WERI-Rb-1 (cell line): ENCODE results near the gene CRCP.
"Not testable (repeated sequence)": the region's sequence is repeated elsewhere in the genome, so short reads cannot be mapped to it uniquely, and the experiment has no call there.

Experiments
- DNase-seq: peaks from one replicate; pipeline ENCODE4 v3.0.0-alpha.2; 2020
- H3K27ac ChIP-seq: fragments of 250-450 bp; sonication (Bioruptor Pico); 2 replicates; pipeline ENCODE4 v1.5.1; 2020; ENCODE audit warnings: mild to moderate bottlenecking, moderate library complexity
- H3K27me3 ChIP-seq: fragments of 250-450 bp; sonication (Bioruptor Pico); 2 replicates; pipeline ENCODE4 v1.5.1; 2021; ENCODE audit warnings: mild to moderate bottlenecking, low read depth, moderate library complexity; ENCODE audit not compliant: insufficient read depth, severe bottlenecking
- H3K36me3 ChIP-seq: fragments of 250-450 bp; sonication (Bioruptor Pico); 2 replicates; pipeline ENCODE4 v1.5.1; 2020; ENCODE audit warnings: mild to moderate bottlenecking, moderate library complexity
- H3K4me3 ChIP-seq: 2 replicates; pipeline ENCODE4 v1.5.1; 2011; ENCODE audit warnings: low read depth, mild to moderate bottlenecking, control low read depth, low read length
- H3K9me3 ChIP-seq: fragments of 250-450 bp; sonication (Bioruptor Pico); 2 replicates; pipeline ENCODE4 v1.5.1; 2021; ENCODE audit warnings: mild to moderate bottlenecking, moderate library complexity; ENCODE audit not compliant: severe bottlenecking
- TF ChIP-seq, protein P1 (sequence below): IDR thresholded peaks from 2 replicates; pipeline ENCODE4 v1.5.1; 2011; ENCODE audit warnings: low read depth, mild to moderate bottlenecking, control low read depth, inconsistent platforms, low read length

CRCP gene

DNA sequence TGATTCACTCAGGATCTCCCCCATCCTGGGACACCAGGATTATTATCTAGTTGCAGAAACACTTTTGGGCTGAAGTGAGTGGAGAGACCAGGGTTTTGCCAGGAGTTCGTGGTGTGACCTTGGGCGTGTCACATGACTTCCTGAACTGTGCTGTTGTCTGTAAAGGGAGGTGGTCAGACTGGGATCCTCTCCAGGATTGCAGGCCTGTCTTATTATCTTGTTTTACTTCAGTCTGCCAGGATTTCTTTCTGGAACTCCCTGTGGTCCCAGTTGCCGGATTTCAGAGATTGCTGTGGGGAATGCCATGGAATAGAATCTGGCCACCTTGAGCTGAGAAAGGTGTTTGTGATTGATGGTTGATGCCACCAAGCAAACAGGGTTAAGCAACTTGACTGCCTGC is 35.8 kb downstream of the CRCP start:
- H3K27ac ChIP-seq: no peak overlapping the region
- DNase-seq: no peak

DNA sequence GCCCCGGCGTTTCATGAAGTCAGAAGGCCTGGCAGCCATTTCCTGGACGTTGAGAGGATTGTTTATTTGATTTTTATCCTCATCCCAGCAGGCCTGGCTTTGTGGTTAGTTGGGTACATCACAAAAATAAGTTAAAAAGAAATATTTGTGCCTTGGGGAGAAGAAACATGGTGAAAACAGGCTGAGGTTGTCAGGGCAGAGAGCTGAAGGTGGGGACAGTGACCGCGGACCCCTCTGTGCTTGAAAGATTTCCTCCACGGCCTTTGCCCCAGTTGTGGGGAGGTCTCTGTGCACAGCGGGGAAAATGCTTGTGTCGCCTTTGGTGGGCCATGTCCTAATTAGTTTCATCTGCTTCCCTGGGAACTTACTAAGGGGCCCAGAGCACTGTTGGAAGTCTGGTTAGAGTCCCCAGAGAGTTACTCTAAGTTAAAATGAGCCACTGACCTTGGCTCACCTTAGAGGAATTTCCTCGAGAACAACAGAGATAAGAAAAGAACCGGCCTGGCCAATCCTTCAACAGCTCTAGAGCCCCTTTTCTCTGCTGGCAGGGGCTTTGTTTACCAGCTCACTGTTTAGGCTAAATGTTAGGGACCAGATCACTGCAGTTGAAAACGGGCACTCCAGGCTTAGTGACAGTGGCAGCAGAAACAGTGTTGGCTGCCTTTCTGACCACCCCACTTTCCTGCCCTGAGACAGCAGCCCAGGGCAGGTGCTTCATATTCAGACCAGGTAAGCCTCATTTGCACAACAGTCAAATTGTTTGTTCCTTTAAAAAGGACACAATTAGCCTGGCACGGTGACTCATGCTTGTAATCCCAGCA is 37.9 kb downstream of the CRCP start:
- Histone ChIP-seq H3K4me3 (no peak overlapping the region), H3K36me3 (peaks cover 70% of the 10 kb centered on the region), H3K27ac (no peak overlapping the region), H3K27me3 (no peaks in the 10 kb centered on the region), H3K9me3 (no peaks in the 10 kb centered on the region)
- no peak for DNase-seq
- TF ChIP-seq, protein P1, sequence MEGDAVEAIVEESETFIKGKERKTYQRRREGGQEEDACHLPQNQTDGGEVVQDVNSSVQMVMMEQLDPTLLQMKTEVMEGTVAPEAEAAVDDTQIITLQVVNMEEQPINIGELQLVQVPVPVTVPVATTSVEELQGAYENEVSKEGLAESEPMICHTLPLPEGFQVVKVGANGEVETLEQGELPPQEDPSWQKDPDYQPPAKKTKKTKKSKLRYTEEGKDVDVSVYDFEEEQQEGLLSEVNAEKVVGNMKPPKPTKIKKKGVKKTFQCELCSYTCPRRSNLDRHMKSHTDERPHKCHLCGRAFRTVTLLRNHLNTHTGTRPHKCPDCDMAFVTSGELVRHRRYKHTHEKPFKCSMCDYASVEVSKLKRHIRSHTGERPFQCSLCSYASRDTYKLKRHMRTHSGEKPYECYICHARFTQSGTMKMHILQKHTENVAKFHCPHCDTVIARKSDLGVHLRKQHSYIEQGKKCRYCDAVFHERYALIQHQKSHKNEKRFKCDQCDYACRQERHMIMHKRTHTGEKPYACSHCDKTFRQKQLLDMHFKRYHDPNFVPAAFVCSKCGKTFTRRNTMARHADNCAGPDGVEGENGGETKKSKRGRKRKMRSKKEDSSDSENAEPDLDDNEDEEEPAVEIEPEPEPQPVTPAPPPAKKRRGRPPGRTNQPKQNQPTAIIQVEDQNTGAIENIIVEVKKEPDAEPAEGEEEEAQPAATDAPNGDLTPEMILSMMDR: no peak

More for the DNA sequence above, 35.8 kb downstream of the CRCP start:
- Histone ChIP-seq H3K36me3 (peaks cover 63% of the 10 kb centered on the region), H3K4me3 (no peak overlapping the region), H3K9me3 (no peaks in the 10 kb centered on the region), H3K27me3 (no peaks in the 10 kb centered on the region)
- TF ChIP-seq, protein P1: no peak

DNA sequence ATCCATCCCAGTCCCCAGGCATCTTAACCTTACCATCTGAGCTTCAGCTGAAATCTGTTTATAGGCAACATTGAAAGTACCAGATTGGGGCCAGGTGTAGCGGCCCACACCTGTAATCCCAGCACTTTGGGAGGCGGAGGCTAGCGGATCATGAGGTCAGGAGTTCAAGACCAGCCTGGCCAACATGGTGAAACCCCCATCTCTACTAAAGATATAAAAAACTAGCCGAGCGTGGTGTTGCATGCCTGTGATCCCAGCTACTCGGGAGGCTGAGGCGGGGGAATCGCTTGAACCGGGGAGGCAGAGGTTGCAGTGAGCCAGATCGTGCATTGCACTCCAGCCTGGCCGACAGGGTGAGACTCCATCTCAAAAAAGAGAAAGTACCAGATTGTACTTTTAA is 39.0 kb downstream of the CRCP start:
- H3K27me3 ChIP-seq: no peaks in the 10 kb centered on the region
- no peak overlapping the region for H3K27ac ChIP-seq
- no peak for DNase-seq
- H3K36me3 ChIP-seq: peaks cover 73% of the 10 kb centered on the region
- no peaks in the 10 kb centered on the region for H3K9me3 ChIP-seq
- TF ChIP-seq, protein P1: no peak
- H3K4me3 ChIP-seq: no peak overlapping the region

DNA sequence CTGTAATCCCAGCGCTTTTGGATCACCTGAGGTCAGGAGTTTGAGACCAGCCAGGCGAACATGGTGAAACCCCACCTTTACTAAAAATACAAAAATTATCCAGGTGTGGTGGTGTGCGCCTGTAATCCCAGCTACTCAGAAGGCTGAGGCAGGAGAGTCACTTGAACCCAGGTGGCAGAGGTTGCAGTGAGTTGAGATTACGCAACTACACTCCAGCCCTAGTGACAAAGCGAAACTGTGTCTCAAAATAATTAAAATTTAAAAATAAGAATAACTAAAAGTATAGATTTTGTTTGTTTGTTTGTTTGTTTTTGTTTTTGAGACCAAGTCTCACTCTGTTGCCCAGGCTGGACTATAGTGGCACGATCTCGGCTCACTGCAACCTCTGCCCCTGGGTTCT is 41.4 kb downstream of the CRCP start:
- not testable (repeated sequence) for H3K27ac ChIP-seq, H3K9me3 ChIP-seq, DNase-seq, H3K27me3 ChIP-seq, H3K4me3 ChIP-seq
- H3K36me3 ChIP-seq: peaks cover 63% of the 10 kb centered on the region

DNA sequence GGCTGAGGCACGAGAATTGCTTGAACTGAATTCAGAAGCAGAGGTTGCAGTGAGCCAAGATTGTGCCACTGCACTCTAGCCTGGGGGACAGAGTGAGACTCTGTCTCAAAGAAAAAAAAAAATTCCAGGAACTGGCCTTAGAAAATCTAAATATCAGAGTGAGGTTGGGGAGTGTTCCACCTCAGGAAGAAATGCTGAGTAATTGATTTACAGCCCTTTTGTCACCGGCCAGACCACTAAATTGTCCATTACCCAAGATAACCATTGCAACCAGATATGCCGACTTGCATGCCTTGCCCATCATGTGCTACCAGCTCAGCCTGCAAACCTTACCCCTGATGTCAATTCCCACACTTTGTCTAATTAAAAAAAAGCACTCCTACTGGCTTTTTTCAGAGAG is 42.4 kb downstream of the CRCP start:
- H3K9me3 ChIP-seq: no peaks in the 10 kb centered on the region
- H3K4me3 ChIP-seq: no peak overlapping the region
- H3K36me3 ChIP-seq: peaks cover 57% of the 10 kb centered on the region
- TF ChIP-seq, protein P1: no peak
- DNase-seq: no peak
- no peak overlapping the region for H3K27ac ChIP-seq
- no peaks in the 10 kb centered on the region for H3K27me3 ChIP-seq

DNA sequence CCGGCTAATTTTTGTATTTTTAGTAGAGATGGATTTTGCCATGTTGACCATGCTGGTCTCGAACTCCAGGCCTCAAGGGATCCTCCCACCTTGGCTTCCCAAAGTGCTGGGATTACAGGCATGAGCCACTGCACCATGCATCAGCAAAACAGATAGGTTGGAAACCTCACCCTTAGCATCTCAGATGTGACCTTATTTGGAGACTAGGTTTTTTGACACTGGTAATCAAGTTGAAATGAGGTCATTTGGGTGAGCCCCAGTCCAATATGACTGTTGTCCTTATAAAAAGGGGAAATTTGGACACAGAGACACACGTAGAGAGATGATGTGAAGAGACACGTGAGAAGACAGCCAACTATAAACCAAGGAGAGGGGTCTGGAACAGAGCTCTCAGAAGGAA is 48.0 kb downstream of the CRCP start:
- DNase-seq: no peak
- Histone ChIP-seq H3K36me3 (peaks cover 11% of the 10 kb centered on the region), H3K27me3 (no peaks in the 10 kb centered on the region), H3K27ac (no peak overlapping the region), H3K9me3 (no peaks in the 10 kb centered on the region), H3K4me3 (no peak overlapping the region)
- TF ChIP-seq, protein P1: no peak
